ENCODE data around the gene EDAR. TPM values are rescaled to one million over a fixed set of nuclear protein-coding genes. Genes with fewer than 3 reads are reported as not detected.

The EDAR gene
- total RNA-seq, 1 experiment from 2014 or later = 0.82 TPM

DNA sequence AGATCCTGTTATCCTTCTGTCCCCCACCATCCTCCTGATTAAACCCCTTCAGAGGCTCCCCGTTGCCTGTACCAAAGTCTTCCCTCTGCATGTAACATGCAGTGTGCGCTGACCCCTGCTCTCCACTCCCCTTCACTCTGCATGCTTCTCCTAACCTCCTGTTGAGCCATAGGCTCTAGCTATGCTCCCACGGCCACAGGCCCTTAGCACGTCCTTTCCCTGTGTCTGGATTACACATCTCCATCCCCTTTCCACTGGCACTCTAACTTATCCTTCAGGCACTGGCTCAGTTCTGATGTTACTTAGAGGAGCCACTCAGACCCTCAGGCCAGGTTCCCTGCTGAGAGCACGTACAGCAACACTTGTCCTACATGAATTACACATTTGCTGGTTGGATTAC is 29.4 kb upstream of the EDAR start:
- ChIA-PET POLR2A (no interaction called here), CTCF (no interaction called here)
- H3K27ac Mint-ChIP-seq (ENCODE audit: unreplicated experiment) = no peak overlapping the region
- H3K4me1 Mint-ChIP-seq (ENCODE audit: low read depth, unreplicated experiment) = peaks cover 10% of the 10 kb centered on the region
- no peaks in the 10 kb centered on the region for H3K27me3 Mint-ChIP-seq (ENCODE audit: insufficient read depth, unreplicated experiment)
- Histone ChIP-seq H3K27me3 (replicated peaks; ENCODE audit: control insufficient read depth, insufficient read depth, low read length) (no peaks in the 10 kb centered on the region), H3K36me3 (ENCODE audit: control insufficient read depth, insufficient read depth, low read length) (no peaks in the 10 kb centered on the region), H3K4me3 (ENCODE audit: low read depth, low read length) (no peak overlapping the region), H3K4me1 (peaks cover 31% of the 10 kb centered on the region), H3K9me3 (no peaks in the 10 kb centered on the region)
- DNase-seq = peak in 1 of 2 experiments; percentile 12
- TF ChIP-seq CTCF (IDR thresholded peaks at IDR 0.05; ENCODE audit: insufficient read depth in 1 of 2, low read depth in 1 of 2, low read length in 1 of 2, severe bottlenecking in 1 of 2, unreplicated experiment in 1 of 2) = no peak
- no peaks in the 10 kb centered on the region for H3K36me3 Mint-ChIP-seq (ENCODE audit: insufficient read depth, unreplicated experiment)
- no TSS peak for BruUV-seq (replicated peaks)
- no peaks in the 10 kb centered on the region for H3K9me3 Mint-ChIP-seq (ENCODE audit: unreplicated experiment)
- no peak overlapping the region for H3K4me3 Mint-ChIP-seq (ENCODE audit: unreplicated experiment)
- intact Hi-C loops (cut with micrococcal nuclease; ENCODE audit: unreplicated experiment) = no loop called here

- Mint-ChIP-seq H3K27ac (ENCODE audit: unreplicated experiment) (no peak overlapping the region), H3K4me3 (ENCODE audit: unreplicated experiment) (no peak overlapping the region), H3K27me3 (ENCODE audit: insufficient read depth, unreplicated experiment) (no peaks in the 10 kb centered on the region), H3K9me3 (ENCODE audit: unreplicated experiment) (no peaks in the 10 kb centered on the region), H3K36me3 (ENCODE audit: insufficient read depth, unreplicated experiment) (no peaks in the 10 kb centered on the region), H3K4me1 (ENCODE audit: low read depth, unreplicated experiment) (peaks cover 10% of the 10 kb centered on the region)
- no TSS peak for BruUV-seq (replicated peaks)
- intact Hi-C loops (cut with micrococcal nuclease; ENCODE audit: unreplicated experiment) = no loop called here
- H3K4me1 ChIP-seq = peaks cover 29% of the 10 kb centered on the region
- CTCF ChIA-PET = no interaction called here
- POLR2A ChIA-PET = no interaction called here
- no peak for TF ChIP-seq CTCF (IDR thresholded peaks at IDR 0.05; ENCODE audit: insufficient read depth in 1 of 2, low read depth in 1 of 2, low read length in 1 of 2, severe bottlenecking in 1 of 2, unreplicated experiment in 1 of 2)
- DNase-seq = no peak
- no peaks in the 10 kb centered on the region for H3K36me3 ChIP-seq (ENCODE audit: control insufficient read depth, insufficient read depth, low read length)
- no peaks in the 10 kb centered on the region for H3K9me3 ChIP-seq
- no peaks in the 10 kb centered on the region for H3K27me3 ChIP-seq (replicated peaks; ENCODE audit: control insufficient read depth, insufficient read depth, low read length)
- no peak overlapping the region for H3K4me3 ChIP-seq (ENCODE audit: low read depth, low read length)
Observed at GRCh38 chr2:109017017-109017416, 28.0 kb upstream of the EDAR start.

GRCh38 chr2:109016376-109016775 is 27.4 kb upstream of the EDAR start:
- no peak for DNase-seq
- Mint-ChIP-seq H3K9me3 (ENCODE audit: unreplicated experiment) (no peaks in the 10 kb centered on the region), H3K27me3 (ENCODE audit: insufficient read depth, unreplicated experiment) (no peaks in the 10 kb centered on the region), H3K4me3 (ENCODE audit: unreplicated experiment) (no peak overlapping the region), H3K27ac (ENCODE audit: unreplicated experiment) (no peak overlapping the region), H3K36me3 (ENCODE audit: insufficient read depth, unreplicated experiment) (no peaks in the 10 kb centered on the region), H3K4me1 (ENCODE audit: low read depth, unreplicated experiment) (peaks cover 10% of the 10 kb centered on the region)
- Histone ChIP-seq H3K4me3 (ENCODE audit: low read depth, low read length) (no peak overlapping the region), H3K4me1 (peaks cover 24% of the 10 kb centered on the region), H3K27me3 (replicated peaks; ENCODE audit: control insufficient read depth, insufficient read depth, low read length) (no peaks in the 10 kb centered on the region), H3K9me3 (no peaks in the 10 kb centered on the region), H3K36me3 (ENCODE audit: control insufficient read depth, insufficient read depth, low read length) (no peaks in the 10 kb centered on the region)
- no peak for TF ChIP-seq CTCF (IDR thresholded peaks at IDR 0.05; ENCODE audit: insufficient read depth in 1 of 2, low read depth in 1 of 2, low read length in 1 of 2, severe bottlenecking in 1 of 2, unreplicated experiment in 1 of 2)
- no TSS peak for BruUV-seq (replicated peaks)
- intact Hi-C loops (cut with micrococcal nuclease; ENCODE audit: unreplicated experiment) = no loop called here
- ChIA-PET POLR2A (no interaction called here), CTCF (no interaction called here)

Measured in Caco-2 (cell line).